Activated CD4-positive, CD25-positive, alpha-beta regulatory T cell treated with anti-CD3 and anti-CD28 coated beads, Interleukin-2, amount 50 U/mL, for 72 hours (primary cell): ENCODE results near the gene TECR.
A peak's percentile ranks its signal among the peaks of the same experiment; 100 is the strongest.
"Not testable (repeated sequence)": the region's sequence is repeated elsewhere in the genome, so short reads cannot be mapped to it uniquely, and the experiment has no call there.

ENCODE experiments used
- DNase-seq: peaks from one replicate; pipeline ENCODE4 v3.0.0; 2021

TECR gene

DNA sequence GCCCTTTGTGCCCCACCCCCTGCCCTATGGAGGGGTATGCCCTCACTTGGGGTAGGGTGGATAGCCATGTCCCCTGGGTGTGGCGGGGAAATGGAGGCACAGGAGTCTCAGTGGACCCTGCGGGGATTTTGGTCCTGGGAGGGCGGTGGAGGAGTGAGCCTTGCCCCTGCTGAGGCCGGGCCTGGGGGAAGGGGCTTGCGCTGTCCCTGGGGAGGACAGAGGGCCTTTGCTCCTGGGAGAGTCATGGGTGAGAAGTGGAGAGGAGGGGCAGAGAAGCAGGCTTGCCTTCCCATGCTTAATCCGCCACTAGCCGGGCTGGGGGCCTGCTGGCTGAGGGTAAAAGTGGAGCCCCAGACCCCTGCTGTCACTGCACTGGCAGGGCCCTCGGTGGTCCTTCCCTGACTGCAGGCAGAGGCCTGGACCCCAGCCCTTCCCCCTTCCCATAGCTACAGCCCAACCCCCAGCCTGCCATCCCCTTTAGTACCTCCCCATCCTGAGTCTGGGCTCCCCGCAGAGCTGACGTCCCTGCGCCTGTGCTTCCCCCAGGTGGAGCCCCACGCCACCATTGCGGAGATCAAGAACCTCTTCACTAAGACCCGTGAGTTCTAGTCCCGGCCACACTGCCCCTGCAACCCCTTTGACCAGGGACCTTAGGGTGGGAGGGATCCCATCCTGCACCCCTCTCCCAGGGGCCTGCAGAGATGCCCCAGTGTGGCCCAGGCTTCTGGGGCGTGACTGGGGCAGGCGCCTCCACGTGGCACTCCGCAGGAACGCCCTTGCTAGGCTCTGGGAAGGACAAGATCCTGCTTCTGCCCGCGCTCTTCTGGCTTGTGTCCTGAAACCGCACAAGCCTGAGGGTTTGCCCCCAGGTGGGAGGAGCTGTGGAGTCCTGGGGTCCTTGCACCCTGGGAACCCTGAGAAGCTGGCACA is 33.5 kb downstream of the TECR start:
- no peak for DNase-seq

DNA sequence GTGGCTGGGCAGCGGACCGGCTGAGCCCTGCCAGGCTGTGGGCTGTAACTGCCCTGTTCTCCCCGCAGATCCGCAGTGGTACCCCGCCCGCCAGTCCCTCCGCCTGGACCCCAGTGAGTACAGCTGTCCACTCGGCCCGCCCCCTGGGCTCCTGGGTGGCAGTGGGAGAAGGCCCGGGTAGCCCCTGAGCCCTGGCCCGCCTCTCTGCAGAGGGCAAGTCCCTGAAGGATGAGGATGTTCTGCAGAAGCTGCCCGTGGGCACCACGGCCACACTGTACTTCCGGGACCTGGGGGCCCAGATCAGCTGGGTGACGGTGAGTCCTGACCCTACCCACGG is 34.2 kb downstream of the TECR start:
- DNase-seq: no peak

DNA sequence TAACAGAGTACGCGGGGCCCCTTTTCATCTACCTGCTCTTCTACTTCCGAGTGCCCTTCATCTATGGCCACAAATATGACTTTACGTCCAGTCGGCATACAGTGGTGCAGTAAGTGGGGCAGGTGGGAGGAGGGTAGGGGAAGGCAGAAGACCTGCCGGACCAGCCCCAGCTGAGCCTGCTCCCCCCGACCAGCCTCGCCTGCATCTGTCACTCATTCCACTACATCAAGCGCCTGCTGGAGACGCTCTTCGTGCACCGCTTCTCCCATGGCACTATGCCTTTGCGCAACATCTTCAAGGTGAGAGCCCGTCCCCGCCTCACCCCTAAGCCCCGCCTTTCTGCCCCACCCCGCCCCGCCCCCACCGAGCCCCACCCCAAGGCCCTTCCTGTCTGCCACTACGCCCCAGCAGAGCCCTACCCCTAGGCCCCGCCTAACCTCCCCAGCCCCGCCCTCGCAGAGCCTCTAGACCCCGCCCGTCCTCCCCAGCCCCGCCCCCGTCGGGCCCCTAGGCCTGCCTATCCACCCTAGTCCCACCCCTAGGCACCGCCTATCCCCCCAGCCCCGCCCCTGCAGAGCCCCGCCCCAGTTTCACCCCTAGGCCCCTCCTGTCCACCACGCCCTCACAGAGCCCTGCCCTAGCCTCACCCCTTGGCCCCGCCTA is 34.7 kb downstream of the TECR start:
- DNase-seq: no peak

DNA sequence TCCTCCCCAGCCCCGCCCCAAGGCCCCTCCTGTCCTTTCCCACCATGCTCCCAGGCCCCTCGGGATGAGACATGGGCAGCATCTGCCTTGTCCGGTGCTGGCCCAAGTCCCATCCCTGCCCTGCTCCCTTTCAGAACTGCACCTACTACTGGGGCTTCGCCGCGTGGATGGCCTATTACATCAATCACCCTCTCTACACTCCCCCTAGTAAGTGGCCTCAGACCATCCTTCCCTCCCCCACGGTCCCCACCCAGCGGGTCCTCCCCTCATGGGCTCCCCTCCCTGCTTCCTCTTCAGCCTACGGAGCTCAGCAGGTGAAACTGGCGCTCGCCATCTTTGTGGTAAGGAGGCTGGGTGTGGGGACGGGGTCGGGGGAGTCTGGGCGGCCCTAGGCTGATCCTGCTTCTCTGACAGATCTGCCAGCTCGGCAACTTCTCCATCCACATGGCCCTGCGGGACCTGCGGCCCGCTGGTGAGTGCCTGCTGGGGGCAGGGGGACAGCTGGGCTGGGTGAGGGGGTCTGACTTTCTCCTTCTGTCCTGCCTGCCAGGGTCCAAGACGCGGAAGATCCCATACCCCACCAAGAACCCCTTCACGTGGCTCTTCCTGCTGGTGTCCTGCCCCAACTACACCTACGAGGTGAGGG is 35.4 kb downstream of the TECR start:
- not testable (repeated sequence) for DNase-seq

DNA sequence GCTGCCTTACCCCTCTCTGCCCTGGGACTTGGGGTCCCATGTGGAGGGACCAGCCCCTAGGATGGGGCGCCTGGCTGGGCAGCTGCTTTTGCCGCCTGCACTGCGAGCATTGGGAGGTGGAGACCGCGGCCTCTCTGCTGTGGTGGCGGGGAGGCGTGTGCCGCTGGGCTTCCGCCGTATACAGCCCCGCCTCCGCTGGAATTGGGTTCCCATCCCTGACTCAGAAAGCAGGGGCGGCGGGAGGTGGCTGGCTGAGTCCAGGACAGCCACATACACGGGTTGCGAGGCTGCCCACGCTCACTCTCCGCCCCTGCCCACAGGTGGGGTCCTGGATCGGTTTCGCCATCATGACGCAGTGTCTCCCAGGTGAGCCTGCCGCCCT is 35.9 kb downstream of the TECR start:
- DNase-seq: no peak

DNA sequence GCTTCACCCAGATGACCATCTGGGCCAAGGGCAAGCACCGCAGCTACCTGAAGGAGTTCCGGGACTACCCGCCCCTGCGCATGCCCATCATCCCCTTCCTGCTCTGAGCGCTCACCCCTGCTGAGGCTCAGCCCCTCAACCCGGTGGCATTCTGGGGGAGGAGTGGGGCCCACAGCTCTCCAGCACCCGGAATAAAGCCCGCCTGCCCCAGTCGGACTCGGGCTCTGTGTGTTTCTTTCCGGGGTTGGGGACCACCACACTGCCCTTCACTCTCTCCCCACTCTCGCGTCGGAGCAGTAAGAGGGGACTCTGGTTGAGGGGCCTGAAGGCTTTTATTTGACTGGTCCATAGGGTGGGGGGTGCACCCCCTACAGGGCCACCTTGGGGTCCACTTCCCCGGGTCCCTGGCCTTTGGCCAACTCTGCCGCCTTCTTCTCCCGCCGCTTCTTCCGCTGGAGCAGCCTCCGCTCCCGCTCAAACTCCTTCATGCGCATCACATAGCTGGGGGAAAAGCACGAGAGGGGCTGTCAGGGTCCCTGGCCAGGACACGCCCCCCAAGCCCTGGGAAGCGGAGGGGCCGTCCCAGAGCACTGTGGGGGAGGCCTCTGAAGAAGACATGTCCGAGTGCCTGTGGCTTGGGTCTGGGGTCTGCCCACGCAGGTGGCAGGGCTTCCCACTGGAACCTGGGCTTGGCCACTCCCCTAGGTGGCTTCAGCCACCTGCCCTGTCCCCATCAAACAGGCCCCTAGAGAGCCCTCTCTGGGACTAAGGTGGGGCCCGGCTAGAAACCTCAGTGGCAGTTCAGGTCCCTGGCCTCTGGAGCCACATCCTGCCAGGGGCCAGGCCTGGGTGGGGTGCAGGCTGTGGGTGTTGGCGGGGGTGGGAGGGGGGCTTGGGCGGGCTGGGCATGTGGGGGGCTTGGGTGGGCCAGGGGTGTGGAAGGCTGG is 36.6 kb downstream of the TECR start:
- DNase-seq: no peak

DNA sequence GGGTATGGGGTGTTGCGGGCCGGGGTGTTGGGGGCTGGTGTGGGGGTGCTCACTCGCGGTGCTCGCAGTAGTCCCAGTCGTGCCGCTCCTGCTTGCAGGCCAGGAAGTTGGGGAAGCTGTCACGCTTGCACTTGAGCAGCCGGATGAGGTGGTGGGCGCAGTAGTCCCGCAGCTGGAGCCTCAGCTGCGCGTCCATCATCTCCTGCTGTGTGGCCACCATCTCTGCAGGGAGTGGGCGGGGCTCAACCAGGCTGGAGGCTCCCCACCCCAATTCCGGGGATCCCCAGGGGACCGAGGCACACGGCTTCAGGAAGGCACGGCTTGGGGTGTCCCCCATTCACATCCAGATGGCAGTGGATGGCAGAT is 37.3 kb downstream of the TECR start:
- no peak for DNase-seq

DNA sequence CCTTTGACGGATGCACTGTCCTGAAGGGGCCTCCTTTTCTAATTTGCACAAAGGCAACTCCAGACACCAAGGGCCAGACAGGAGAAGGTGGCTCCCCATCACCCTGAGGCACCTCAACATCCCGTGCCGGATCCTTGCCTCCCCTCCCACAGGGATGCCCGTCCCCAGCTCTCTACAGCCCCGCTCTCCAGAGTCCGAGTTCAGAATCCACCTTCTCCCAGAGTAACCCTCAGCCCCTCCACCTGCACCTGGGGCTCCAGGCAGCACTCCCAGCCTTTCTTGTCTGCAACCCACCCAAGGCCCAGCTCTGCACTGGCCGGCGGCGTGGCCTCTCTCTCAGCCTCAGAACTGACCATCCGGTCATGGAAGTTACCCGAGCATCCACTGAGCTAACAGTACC is 37.7 kb downstream of the TECR start:
- DNase-seq: no peak

DNA sequence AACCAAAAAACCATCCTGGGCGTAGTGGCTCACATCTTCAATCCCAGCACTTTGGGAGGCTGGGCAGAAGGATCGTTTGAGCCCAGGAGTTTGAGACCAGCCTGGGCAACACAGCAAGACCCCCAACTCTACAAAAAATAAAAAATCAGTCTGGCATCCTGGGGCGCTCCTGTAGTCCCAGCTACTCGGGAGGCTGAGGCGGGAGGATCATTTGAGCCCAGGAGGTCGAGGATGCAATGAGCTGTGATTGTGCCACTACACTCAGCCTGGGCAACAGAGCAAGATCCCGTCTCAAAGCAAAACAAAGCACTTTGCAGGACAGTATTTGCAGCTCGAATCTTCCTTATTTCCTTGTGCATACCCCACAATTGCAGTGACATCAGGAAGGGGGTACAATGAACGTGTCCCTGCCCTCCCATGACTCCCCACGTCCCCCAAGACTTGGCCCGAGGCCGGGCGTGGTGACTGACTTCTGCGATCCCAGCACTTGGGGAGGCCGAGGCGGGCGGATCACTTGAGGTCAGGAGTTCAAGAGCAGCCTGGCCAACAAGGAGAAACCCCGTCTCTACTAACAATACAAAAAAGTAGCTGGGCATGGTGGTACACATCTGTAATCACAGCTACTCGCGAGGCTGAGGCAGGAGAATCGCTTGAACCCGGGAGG is 41.6 kb downstream of the TECR start:
- DNase-seq: no peak

DNA sequence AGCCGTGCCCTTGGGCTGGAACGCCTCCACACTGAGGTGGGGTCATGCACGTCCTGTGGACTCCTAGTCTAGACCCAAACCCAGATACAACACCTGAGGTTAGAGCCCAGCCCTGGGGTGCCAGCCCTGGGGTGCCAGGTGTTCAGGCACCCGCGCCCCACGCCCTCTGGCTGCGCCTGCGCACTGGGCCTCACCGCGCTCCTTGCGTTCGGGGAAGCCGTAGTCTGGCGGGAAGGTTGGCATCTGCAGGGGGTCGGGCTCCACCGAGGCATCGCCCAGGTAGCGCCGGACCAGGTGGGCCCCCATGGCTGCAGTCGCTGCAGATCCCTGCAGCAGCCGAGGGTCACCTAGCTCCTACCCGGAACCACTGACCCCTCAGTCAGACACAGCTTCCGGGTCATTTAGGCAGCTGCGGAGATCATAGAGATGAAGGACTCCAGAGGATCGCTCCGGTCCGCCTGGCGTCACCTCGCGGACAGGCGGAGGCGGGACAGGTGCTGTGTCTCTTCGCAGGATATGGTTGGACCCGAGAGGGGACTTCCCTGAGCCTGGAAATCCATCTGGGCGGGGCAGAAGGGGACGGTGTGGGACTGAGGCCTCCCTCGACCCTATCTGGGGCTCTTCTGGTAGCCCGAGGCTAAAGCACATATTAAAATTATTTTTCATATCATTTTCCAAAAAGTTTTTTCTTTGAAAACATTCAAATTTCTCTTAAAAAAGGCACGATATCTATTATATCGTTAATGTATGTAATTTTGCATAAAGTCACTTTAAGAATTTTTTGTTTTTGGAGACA is 42.5 kb downstream of the TECR start, which contains the start of gene NDUFB7:
Gene NDUFB7 (minus strand): TSS at position 372 of the 796 bp plus-strand sequence. CDS start 66 bp downstream, at position 306.
- DNase-seq: peak; percentile 86

DNA sequence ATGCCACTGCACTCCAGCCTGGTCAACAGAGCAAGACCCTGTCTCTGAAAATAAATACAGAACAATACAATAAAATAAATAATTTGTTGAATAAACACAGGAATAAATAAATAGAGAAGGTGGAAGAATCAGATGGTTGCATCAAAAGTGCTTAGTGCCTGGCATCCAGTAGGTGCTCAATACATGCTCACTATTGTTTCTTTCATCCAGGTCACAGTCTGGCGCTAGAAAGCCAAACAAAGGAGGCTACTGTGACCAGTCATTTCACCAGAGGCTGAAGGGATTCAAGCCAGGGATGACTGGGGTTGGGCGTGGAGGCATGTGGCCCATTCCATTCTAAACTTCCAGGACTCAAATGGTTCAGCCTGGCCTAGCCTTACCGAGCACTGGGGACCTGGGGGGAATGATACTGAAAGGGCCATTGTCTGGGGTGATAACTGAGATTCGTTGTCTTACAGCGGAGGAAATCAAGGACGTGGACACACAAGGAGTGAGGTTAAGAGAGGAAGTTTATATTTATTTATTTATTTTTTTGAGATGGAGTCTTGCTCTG is 46.1 kb downstream of the TECR start:
- DNase-seq: no peak

DNA sequence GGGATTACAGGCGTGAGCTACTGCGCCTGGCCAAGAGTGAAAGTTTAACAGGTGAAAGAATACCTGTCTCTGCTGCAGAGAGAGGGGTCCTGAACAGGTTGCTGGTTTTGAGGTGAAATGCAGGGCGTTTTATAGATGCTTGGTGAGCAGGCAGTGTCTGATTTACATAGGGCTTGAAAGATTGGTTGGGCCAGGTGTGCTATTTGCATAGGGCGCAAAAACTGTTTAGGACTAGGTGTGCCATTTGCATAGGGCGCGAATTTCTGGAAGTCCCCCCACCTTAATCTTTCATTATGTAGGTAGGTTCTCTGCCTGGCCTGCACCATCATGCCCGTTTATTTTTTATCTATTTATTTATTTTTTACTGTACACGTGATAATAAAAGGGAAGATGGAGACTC is 47.0 kb downstream of the TECR start:
- no peak for DNase-seq

DNA sequence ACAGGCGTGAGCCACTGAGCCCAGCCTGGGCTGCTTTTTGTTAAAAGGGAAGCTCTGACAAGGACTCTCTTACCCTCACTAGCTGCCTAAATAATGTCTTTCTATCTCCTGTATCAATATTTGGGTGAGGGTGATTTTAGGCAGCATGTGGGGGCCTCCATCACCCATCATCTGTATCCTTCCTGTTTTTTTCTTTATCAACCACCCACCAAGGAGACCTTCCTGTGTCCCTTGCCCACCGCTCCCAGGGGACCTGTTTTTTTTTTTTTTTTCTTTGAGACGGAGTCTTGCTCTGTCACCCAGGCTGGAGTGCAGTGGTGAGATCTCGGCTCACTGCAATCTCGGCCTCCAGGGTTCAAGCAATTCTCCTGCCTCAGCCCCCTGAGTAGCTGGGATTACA is 47.9 kb downstream of the TECR start:
- DNase-seq: no peak

DNA sequence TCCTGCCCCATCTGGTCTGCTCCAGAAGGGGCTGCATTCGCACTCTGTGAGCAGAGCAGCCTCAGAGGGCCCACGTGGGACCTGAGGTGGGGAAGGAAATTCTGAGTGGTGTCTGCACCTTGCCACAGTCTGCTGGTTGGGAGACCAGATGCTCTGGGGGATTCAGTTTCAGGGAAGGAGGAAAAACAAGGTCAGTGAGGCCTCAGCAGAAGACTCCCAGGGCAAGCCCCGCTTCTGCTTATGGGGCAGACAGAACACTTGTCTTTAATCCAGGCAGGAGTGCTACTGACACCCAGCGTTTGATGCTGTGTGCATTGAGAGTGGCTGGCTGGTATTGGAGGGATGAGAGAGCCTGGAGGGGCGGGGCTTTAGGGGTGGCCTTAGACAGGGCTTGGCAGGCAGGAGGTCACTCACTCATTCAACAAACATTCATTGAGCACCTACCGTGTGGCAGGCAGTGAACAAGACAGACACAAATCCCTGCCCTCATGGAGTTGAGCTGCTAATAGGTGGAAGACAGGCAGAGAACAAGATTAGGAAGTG is 48.6 kb downstream of the TECR start:
- no peak for DNase-seq

DNA sequence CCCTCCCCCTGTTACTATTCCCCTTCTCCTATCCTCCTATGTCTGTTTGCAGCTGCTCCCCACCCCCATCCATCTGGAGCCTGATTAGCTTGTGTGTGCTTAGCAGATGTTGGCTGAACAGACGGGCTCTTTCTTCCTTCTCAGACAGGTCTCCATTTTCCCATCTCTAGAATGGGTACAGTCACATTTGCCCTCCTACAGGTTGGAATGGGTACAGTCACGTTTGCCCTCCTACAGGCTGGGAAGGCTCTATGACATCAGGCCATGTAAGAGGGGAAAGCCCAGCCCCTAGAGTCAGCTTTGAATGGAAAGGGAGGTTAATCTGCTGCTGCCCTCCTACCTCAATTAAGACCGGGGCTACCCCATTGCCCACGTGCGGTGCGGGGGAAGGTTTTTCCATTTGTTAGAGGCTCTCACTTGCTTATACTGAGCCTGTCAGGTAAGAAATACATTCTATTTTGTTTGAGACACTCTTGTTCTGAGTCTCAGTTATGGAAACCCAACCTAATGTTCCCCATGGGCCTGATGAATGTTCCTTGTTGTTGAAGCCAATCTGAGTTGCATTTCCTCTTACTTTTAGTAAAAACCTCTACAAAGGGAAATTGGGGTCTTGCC is 51.3 kb downstream of the TECR start:
- peak; percentile 56 for DNase-seq

DNA sequence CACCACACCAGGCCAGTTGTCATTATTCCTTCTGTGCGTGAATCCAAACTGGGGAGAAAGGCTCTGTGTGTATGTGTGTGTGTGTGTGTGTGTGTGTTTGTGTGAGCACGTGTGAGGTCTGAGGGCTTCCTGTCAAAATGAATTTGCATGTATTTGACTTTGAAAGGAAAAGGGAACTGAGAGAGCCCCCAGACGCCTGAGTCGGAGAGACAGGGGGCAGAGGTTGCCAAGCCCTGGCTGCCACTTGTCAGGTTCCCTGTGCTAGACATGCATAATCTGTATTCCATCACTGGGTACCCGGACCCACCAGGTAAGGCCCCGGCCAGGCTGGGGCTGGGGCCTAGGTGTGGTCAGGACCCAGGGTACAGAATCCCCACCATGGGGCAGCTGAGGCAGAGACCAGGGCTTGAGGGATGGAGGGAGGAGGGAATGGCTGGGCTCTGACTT is 53.5 kb downstream of the TECR start, which contains the start of gene CLEC17A:
Gene CLEC17A (plus strand): TSS at position 191 of the 447 bp plus-strand sequence. CDS start 77 bp downstream, at position 268.
- DNase-seq: no peak

DNA sequence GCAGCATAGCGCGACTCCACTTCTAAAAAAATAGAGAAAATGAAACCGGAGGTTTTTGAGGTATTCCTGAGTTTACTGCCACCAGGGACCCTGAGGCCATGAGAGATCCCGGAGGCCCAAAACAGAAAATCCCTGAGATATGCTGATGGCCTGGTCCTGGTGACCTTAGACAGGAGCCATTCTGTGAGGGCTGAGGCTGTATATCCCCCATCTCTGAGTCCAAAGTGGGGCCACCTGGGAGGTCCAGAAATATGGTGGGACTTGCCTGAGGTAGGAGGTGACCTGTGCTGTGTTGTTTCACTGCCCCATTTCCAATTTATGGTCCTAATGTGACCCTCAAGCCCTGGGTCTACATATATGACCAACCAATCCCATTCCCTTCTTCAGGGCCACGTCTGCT is 55.0 kb downstream of the TECR start:
- DNase-seq: not testable (repeated sequence)

DNA sequence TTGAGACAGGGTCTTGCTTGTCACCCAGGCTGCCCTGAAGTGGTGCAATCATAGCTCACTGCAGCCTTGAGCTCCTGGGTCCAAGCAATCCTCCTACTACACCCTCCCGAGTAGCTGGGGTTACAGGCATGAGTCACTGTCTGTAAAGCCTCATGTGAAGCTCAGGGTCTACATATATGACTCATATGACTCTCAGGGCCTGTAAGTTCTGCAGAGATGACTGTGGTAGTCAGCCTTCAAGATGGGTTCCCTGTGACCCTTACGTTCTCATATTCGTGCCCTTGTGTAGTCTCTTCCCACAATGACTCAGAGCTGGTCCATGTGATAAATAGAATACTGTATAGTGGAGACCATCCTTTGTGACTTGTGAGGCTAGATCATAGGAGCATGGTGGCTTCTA is 55.8 kb downstream of the TECR start:
- not testable (repeated sequence) for DNase-seq

DNA sequence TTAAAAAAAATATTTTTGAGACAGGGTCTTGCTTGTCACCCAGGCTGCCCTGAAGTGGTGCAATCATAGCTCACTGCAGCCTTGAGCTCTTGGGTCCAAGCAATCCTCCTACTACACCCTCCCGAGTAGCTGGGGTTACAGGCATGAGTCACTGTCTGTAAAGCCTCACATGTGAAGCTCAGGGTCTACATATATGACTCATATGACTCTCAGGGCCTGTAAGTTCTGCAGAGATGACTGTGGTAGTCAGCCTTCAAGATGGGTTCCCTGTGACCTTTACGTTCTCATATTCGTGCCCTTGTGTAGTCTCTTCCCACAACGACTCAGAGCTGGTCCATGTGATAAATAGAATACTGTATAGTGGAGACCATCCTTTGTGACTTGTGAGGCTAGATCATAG is 60.0 kb downstream of the TECR start:
- not testable (repeated sequence) for DNase-seq

DNA sequence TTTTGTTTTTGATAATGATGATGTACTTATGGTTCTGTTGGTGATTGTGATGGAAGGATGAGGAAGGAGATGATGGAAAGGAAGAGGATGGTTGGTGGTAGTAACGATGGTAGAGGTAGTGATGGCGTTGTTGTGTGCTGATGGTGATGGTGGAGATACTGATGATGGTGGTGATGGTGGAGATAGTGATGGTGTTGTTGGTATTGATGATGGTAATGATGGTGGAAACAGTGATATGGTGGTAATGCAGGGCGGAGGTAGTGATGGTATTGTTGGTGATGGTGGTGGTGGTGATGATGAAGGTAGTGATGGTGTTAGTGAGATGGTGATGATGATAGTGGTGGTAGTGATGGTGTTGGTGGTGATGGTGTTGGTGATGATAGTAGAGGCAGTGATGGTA is 66.2 kb downstream of the TECR start:
- DNase-seq: no peak
